SK-N-SH treated with all-trans-retinoic acid at 6 μM for 48 hours (cell line): ENCODE data around the gene WFDC11.
"Not testable (repeated sequence)": the region's sequence is repeated elsewhere in the genome, so short reads cannot be mapped to it uniquely, and the experiment has no call there.

ENCODE experiments used
- ATAC-seq: fragments of 200-7000 bp; cut with Tn5 transposase; 3 replicates; pipeline ENCODE4 v1.9.1; 2020; ENCODE audit warnings: mild to moderate bottlenecking, moderate library complexity
- ARNTL ChIP-seq: fragments of 450-650 bp; formaldehyde crosslinking; IDR thresholded peaks from 2 replicates; pipeline ENCODE4 v1.5.0; 2020; ENCODE audit warnings: low read depth, mild to moderate bottlenecking, moderate library complexity, borderline replicate concordance
- CSDC2 ChIP-seq: fragments of 250-450 bp; sonication (Bioruptor Pico); IDR thresholded peaks from 2 replicates; pipeline ENCODE4 v1.5.0; 2020; ENCODE audit warnings: mild to moderate bottlenecking, moderate library complexity
- ESRRG ChIP-seq: fragments of 250-450 bp; sonication (Bioruptor Pico); IDR thresholded peaks from 2 replicates; pipeline ENCODE4 v1.6.1; 2021; ENCODE audit warnings: mild to moderate bottlenecking
- GLIS3 ChIP-seq: fragments of 250-450 bp; sonication (Bioruptor Pico); IDR thresholded peaks from 2 replicates; pipeline ENCODE4 v1.5.0; 2020; ENCODE audit warnings: mild to moderate bottlenecking, moderate library complexity
- OSR1 ChIP-seq: fragments of 250-450 bp; sonication (Bioruptor Pico); IDR thresholded peaks from 2 replicates; pipeline ENCODE4 v1.8.0; 2022; ENCODE audit warnings: moderate library complexity, mild to moderate bottlenecking, inconsistent platforms
- PPARA ChIP-seq: fragments of 250-450 bp; sonication (Bioruptor Pico); IDR thresholded peaks from 2 replicates; pipeline ENCODE4 v1.5.0; 2020; ENCODE audit warnings: mild to moderate bottlenecking, borderline replicate concordance
- RARB ChIP-seq: fragments of 250-450 bp; sonication (Bioruptor Pico); IDR thresholded peaks from 2 replicates; pipeline ENCODE4 v1.8.0; 2021; ENCODE audit warnings: mild to moderate bottlenecking, moderate library complexity
- SNAI2 ChIP-seq: fragments of 250-450 bp; sonication (Bioruptor Pico); IDR thresholded peaks from 2 replicates; pipeline ENCODE4 v1.5.0; 2020; ENCODE audit warnings: mild to moderate bottlenecking, moderate library complexity
- TCF4 ChIP-seq: fragments of 250-450 bp; sonication (Bioruptor Pico); IDR thresholded peaks from 2 replicates; pipeline ENCODE4 v1.8.0; 2021; ENCODE audit warnings: mild to moderate bottlenecking, moderate library complexity, borderline replicate concordance
- ZC3H10 ChIP-seq: fragments of 250-450 bp; sonication (Bioruptor Pico); IDR thresholded peaks from 2 replicates; pipeline ENCODE4 v1.5.1; 2021; ENCODE audit warnings: mild to moderate bottlenecking, moderate library complexity
- ZFP3 ChIP-seq: fragments of 250-450 bp; sonication (Bioruptor Pico); IDR thresholded peaks from 2 replicates; pipeline ENCODE4 v1.5.0; 2020; ENCODE audit warnings: mild to moderate bottlenecking, moderate library complexity
- TF ChIP-seq, protein P1 (sequence below): fragments of 250-450 bp; sonication (Bioruptor Pico); IDR thresholded peaks from 2 replicates; pipeline ENCODE4 v1.8.0; 2021; ENCODE audit warnings: low read depth, mild to moderate bottlenecking, moderate library complexity, borderline replicate concordance
- TF ChIP-seq, protein P2 (sequence below): fragments of 250-450 bp; sonication (Bioruptor Pico); IDR thresholded peaks from 2 replicates; pipeline ENCODE4 v1.8.0; 2020; ENCODE audit warnings: mild to moderate bottlenecking, moderate library complexity, borderline replicate concordance
- TF ChIP-seq, protein P3 (sequence below): fragments of 250-450 bp; sonication (Bioruptor Pico); IDR thresholded peaks from 2 replicates; pipeline ENCODE4 v1.5.1; 2020; ENCODE audit warnings: low read depth, mild to moderate bottlenecking, moderate library complexity
- TF ChIP-seq, protein P4 (sequence below): fragments of 250-450 bp; sonication (Bioruptor Pico); IDR thresholded peaks from 2 replicates; pipeline ENCODE4 v1.5.1; 2021; ENCODE audit warnings: mild to moderate bottlenecking, moderate library complexity

WFDC11 gene

DNA sequence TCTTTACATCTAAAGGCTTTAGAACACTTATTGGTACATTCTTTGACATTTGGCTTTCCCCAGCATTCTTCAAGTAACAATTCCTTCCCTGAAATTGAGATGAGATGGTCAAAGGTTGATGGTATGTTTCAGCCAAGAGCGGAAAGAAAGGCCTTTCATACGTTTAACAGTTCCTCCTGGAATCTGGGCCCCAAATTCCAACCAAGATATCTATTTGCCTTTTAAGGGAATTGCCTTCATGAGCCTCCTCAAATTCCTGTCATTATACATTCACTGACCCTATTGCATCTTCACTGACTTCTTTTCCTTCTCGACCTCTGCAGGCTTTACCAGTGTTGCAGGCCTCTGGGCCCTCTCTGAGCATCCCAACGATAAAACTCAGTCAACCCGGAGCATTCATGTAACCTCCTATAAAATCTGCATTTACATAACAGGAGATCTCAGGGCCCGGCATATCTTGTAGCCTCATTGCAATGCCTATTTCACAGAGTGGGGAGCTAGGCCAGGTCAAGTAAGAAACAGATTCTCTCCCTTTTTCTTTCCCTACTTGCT lies 20.7 kb downstream of the WFDC11 start:
- TF ChIP-seq SNAI2 (CRISPR knock-in tag): no peak
- TF ChIP-seq RARB (CRISPR knock-in tag): no peak
- TF ChIP-seq, protein P1, sequence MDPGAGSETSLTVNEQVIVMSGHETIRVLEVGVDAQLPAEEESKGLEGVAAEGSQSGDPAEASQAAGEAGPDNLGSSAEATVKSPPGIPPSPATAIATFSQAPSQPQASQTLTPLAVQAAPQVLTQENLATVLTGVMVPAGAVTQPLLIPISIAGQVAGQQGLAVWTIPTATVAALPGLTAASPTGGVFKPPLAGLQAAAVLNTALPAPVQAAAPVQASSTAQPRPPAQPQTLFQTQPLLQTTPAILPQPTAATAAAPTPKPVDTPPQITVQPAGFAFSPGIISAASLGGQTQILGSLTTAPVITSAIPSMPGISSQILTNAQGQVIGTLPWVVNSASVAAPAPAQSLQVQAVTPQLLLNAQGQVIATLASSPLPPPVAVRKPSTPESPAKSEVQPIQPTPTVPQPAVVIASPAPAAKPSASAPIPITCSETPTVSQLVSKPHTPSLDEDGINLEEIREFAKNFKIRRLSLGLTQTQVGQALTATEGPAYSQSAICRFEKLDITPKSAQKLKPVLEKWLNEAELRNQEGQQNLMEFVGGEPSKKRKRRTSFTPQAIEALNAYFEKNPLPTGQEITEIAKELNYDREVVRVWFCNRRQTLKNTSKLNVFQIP: no peak
- no peak for TF ChIP-seq GLIS3 (CRISPR knock-in tag)
- TF ChIP-seq PPARA (CRISPR knock-in tag): no peak
- TF ChIP-seq, protein P2, sequence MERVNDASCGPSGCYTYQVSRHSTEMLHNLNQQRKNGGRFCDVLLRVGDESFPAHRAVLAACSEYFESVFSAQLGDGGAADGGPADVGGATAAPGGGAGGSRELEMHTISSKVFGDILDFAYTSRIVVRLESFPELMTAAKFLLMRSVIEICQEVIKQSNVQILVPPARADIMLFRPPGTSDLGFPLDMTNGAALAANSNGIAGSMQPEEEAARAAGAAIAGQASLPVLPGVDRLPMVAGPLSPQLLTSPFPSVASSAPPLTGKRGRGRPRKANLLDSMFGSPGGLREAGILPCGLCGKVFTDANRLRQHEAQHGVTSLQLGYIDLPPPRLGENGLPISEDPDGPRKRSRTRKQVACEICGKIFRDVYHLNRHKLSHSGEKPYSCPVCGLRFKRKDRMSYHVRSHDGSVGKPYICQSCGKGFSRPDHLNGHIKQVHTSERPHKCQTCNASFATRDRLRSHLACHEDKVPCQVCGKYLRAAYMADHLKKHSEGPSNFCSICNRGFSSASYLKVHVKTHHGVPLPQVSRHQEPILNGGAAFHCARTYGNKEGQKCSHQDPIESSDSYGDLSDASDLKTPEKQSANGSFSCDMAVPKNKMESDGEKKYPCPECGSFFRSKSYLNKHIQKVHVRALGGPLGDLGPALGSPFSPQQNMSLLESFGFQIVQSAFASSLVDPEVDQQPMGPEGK (CRISPR knock-in tag): no peak
- TF ChIP-seq OSR1 (CRISPR knock-in tag): no peak
- TF ChIP-seq ARNTL (CRISPR knock-in tag): no peak
- TF ChIP-seq ESRRG (CRISPR knock-in tag): no peak
- TF ChIP-seq, all 23 proteins: peak for 0
- ATAC-seq: no peak

DNA sequence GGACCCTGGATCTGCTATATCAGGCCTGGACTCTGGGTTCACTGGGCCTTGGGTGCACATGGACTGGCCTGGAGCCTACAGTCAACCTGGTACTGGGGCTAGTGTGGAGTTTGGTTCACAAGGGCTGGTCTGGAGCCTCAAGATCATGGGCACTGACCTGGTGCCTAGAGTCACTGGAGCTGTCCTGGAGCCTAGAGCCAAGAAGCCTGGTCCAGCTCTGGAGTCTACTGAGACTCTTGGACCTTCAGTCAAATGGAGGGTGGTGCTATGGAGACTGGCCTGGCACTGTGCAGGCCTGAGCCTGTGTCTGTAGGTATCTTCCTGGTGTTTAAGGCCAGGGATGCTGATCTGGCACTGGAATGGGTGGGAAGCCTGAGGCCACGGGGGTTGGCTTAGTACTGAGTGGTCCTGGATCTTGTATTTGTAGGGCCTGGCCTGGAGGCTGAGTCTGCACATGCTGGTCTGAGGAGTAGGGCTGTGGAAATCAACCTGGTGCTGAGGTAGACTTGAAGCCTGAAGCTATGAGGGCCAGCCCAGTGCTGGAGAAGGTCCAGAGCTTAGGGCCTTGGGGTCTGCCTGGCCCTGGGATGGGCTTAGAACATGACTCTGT lies 22.5 kb downstream of the WFDC11 start:
- TF ChIP-seq, protein P1: no peak
- TF ChIP-seq, protein P2 (CRISPR knock-in tag): no peak
- ATAC-seq: no peak

DNA sequence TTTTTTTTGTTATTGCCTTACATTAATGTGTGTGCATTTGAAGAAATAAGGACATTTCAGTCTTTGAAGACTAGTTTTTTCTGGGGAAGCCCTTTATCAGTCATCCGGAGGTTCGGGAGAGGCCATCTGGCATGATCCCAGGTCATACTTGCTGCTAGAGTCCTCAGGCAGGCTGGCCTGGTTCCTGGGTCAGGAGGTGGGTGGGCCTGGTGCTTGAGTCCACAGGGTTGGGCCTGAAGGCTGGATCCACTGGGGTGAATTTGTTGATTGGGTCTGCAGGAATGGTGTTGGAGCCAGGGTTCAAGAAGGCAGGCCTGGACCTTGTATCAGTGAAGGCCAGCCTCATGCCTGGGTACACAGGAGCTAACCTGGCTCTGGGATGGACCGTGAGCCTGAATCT lies 23.2 kb downstream of the WFDC11 start:
- no peak for ATAC-seq
- TF ChIP-seq, protein P3, sequence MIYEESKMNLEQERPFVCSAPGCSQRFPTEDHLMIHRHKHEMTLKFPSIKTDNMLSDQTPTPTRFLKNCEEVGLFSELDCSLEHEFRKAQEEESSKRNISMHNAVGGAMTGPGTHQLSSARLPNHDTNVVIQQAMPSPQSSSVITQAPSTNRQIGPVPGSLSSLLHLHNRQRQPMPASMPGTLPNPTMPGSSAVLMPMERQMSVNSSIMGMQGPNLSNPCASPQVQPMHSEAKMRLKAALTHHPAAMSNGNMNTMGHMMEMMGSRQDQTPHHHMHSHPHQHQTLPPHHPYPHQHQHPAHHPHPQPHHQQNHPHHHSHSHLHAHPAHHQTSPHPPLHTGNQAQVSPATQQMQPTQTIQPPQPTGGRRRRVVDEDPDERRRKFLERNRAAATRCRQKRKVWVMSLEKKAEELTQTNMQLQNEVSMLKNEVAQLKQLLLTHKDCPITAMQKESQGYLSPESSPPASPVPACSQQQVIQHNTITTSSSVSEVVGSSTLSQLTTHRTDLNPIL: no peak
- TF ChIP-seq ZC3H10 (no peak), PPARA (CRISPR knock-in tag) (no peak), ESRRG (CRISPR knock-in tag) (no peak), TCF4 (no peak), CSDC2 (CRISPR knock-in tag) (no peak), ZFP3 (no peak), OSR1 (CRISPR knock-in tag) (no peak), GLIS3 (CRISPR knock-in tag) (no peak)
- TF ChIP-seq, protein P4, sequence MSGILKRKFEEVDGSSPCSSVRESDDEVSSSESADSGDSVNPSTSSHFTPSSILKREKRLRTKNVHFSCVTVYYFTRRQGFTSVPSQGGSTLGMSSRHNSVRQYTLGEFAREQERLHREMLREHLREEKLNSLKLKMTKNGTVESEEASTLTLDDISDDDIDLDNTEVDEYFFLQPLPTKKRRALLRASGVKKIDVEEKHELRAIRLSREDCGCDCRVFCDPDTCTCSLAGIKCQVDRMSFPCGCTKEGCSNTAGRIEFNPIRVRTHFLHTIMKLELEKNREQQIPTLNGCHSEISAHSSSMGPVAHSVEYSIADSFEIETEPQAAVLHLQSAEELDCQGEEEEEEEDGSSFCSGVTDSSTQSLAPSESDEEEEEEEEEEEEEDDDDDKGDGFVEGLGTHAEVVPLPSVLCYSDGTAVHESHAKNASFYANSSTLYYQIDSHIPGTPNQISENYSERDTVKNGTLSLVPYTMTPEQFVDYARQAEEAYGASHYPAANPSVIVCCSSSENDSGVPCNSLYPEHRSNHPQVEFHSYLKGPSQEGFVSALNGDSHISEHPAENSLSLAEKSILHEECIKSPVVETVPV: no peak

DNA sequence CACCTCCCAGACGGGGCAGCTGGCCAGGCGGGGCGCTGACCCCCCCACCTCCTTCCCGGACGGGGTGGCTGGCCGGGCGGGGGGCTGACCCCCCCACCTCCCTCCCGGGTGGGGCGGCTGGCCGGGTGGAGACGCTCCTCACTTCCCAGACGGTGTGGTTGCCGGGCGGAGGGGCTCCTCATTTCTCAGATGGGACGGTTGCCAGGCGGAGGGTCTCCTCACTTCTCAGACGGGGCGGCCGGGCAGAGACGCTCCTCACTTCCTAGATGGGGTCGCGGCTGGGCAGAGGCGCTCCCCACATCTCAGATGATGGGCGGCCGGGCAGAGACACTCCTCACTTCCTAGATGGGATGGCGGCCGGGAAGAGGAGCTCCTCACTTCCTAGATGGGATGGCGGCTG lies 24.2 kb downstream of the WFDC11 start:
- ATAC-seq: not testable (repeated sequence)

DNA sequence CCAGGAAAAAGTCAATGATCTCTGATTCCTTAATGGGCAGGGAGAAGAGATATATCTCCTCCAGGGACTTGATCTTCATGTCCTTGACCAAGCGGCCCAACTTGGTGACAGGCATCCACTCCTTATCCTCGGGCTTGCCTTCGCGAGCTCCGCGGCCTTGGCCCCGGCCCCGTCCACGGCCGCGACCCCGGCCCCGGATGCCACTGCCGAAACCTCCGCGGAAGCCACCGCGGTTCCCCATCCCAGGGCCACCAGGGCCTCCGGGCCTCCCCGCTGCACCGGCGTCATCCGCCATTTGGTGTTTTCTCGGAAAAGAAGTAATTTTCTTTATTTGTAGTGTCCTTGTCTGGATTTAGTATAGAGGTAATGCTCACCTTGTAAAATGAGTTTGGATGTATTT lies 29.0 kb downstream of the WFDC11 start:
- ATAC-seq: not testable (repeated sequence)
